ENCODE data around the gene HYAL1.

HYAL1 gene

GRCh38 chr3:50331364-50331907 lies 28.1 kb upstream of the HYAL1 start:
- H3K9ac ChIP-seq (ENCODE audit: low read depth, low read length): no peak overlapping the region
- peaks cover 24% of the 10 kb centered on the region for H3K36me3 ChIP-seq (ENCODE audit: control insufficient read depth, insufficient read depth, low read length)
- no peaks in the 10 kb centered on the region for H3K9me3 ChIP-seq (ENCODE audit: control insufficient read depth, insufficient read depth, low read length)
- H3K4me1 ChIP-seq (ENCODE audit: control insufficient read depth, insufficient read depth, low read length): peaks cover 3% of the 10 kb centered on the region
- H3K4me3 ChIP-seq (ENCODE audit: low read depth, low read length): no peak overlapping the region
- no peaks in the 10 kb centered on the region for H3K27me3 ChIP-seq (ENCODE audit: control insufficient read depth, insufficient read depth, low read length)

GRCh38 chr3:50330330-50330729 lies 27.0 kb upstream of the HYAL1 start:
- Histone ChIP-seq H3K4me1 (ENCODE audit: control insufficient read depth, insufficient read depth, low read length) (peaks cover 3% of the 10 kb centered on the region), H3K4me3 (ENCODE audit: low read depth, low read length) (no peak overlapping the region), H3K27me3 (ENCODE audit: control insufficient read depth, insufficient read depth, low read length) (no peaks in the 10 kb centered on the region), H3K36me3 (ENCODE audit: control insufficient read depth, insufficient read depth, low read length) (peaks cover 32% of the 10 kb centered on the region), H3K9me3 (ENCODE audit: control insufficient read depth, insufficient read depth, low read length) (no peaks in the 10 kb centered on the region), H3K9ac (ENCODE audit: low read depth, low read length) (no peak overlapping the region)

- no peaks in the 10 kb centered on the region for H3K4me1 ChIP-seq (ENCODE audit: control insufficient read depth, insufficient read depth, low read length)
- H3K9ac ChIP-seq (ENCODE audit: low read depth, low read length): peak within 1 kb of the TSS; percentile 81
- H3K4me3 ChIP-seq (ENCODE audit: low read depth, low read length): peak within 1 kb of the TSS; percentile 76
- peaks cover 30% of the 10 kb centered on the region for H3K36me3 ChIP-seq (ENCODE audit: control insufficient read depth, insufficient read depth, low read length)
- H3K9me3 ChIP-seq (ENCODE audit: control insufficient read depth, insufficient read depth, low read length): no peaks in the 10 kb centered on the region
- H3K27me3 ChIP-seq (ENCODE audit: control insufficient read depth, insufficient read depth, low read length): no peaks in the 10 kb centered on the region
Observed at GRCh38 chr3:50327943-50328691, 24.7 kb upstream of the HYAL1 start, which contains the start of gene TUSC2. Gene TUSC2 (minus strand): TSS chr3:50328223. CDS start chr3:50328099, 124 bp downstream.

GRCh38 chr3:50327129-50327528 lies 23.8 kb upstream of the HYAL1 start:
- H3K4me1 ChIP-seq (ENCODE audit: control insufficient read depth, insufficient read depth, low read length): peaks cover 3% of the 10 kb centered on the region
- H3K27me3 ChIP-seq (ENCODE audit: control insufficient read depth, insufficient read depth, low read length): no peaks in the 10 kb centered on the region
- peaks cover 26% of the 10 kb centered on the region for H3K36me3 ChIP-seq (ENCODE audit: control insufficient read depth, insufficient read depth, low read length)
- H3K4me3 ChIP-seq (ENCODE audit: low read depth, low read length): peak overlapping the region; percentile 76
- peak overlapping the region; percentile 66 for H3K9ac ChIP-seq (ENCODE audit: low read depth, low read length)
- H3K9me3 ChIP-seq (ENCODE audit: control insufficient read depth, insufficient read depth, low read length): no peaks in the 10 kb centered on the region

GRCh38 chr3:50326182-50326541 lies 22.8 kb upstream of the HYAL1 start:
- H3K4me3 ChIP-seq (ENCODE audit: low read depth, low read length): no peak overlapping the region
- H3K9ac ChIP-seq (ENCODE audit: low read depth, low read length): no peak overlapping the region
- no peaks in the 10 kb centered on the region for H3K27me3 ChIP-seq (ENCODE audit: control insufficient read depth, insufficient read depth, low read length)
- peaks cover 18% of the 10 kb centered on the region for H3K36me3 ChIP-seq (ENCODE audit: control insufficient read depth, insufficient read depth, low read length)
- H3K4me1 ChIP-seq (ENCODE audit: control insufficient read depth, insufficient read depth, low read length): peaks cover 3% of the 10 kb centered on the region
- no peaks in the 10 kb centered on the region for H3K9me3 ChIP-seq (ENCODE audit: control insufficient read depth, insufficient read depth, low read length)

GRCh38 chr3:50325497-50326181 lies 22.3 kb upstream of the HYAL1 start:
- Histone ChIP-seq H3K4me3 (ENCODE audit: low read depth, low read length) (no peak overlapping the region), H3K27me3 (ENCODE audit: control insufficient read depth, insufficient read depth, low read length) (no peaks in the 10 kb centered on the region), H3K36me3 (ENCODE audit: control insufficient read depth, insufficient read depth, low read length) (peaks cover 13% of the 10 kb centered on the region), H3K9ac (ENCODE audit: low read depth, low read length) (no peak overlapping the region), H3K9me3 (ENCODE audit: control insufficient read depth, insufficient read depth, low read length) (no peaks in the 10 kb centered on the region), H3K4me1 (ENCODE audit: control insufficient read depth, insufficient read depth, low read length) (peaks cover 3% of the 10 kb centered on the region)

GRCh38 chr3:50325113-50325480 lies 21.7 kb upstream of the HYAL1 start:
- Histone ChIP-seq H3K36me3 (ENCODE audit: control insufficient read depth, insufficient read depth, low read length) (peaks cover 9% of the 10 kb centered on the region), H3K4me1 (ENCODE audit: control insufficient read depth, insufficient read depth, low read length) (peaks cover 5% of the 10 kb centered on the region), H3K27me3 (ENCODE audit: control insufficient read depth, insufficient read depth, low read length) (no peaks in the 10 kb centered on the region), H3K4me3 (ENCODE audit: low read depth, low read length) (no peak overlapping the region), H3K9ac (ENCODE audit: low read depth, low read length) (no peak overlapping the region), H3K9me3 (ENCODE audit: control insufficient read depth, insufficient read depth, low read length) (no peaks in the 10 kb centered on the region)

- no peak overlapping the region for H3K4me3 ChIP-seq (ENCODE audit: low read depth, low read length)
- no peaks in the 10 kb centered on the region for H3K27me3 ChIP-seq (ENCODE audit: control insufficient read depth, insufficient read depth, low read length)
- H3K36me3 ChIP-seq (ENCODE audit: control insufficient read depth, insufficient read depth, low read length): peaks cover 14% of the 10 kb centered on the region
- H3K4me1 ChIP-seq (ENCODE audit: control insufficient read depth, insufficient read depth, low read length): peaks cover 7% of the 10 kb centered on the region
- H3K9me3 ChIP-seq (ENCODE audit: control insufficient read depth, insufficient read depth, low read length): no peaks in the 10 kb centered on the region
- H3K9ac ChIP-seq (ENCODE audit: low read depth, low read length): no peak overlapping the region
Observed at GRCh38 chr3:50324351-50325112, 21.2 kb upstream of the HYAL1 start.

GRCh38 chr3:50323614-50324199 lies 20.3 kb upstream of the HYAL1 start:
- Histone ChIP-seq H3K9ac (ENCODE audit: low read depth, low read length) (no peak overlapping the region), H3K4me3 (ENCODE audit: low read depth, low read length) (no peak overlapping the region), H3K36me3 (ENCODE audit: control insufficient read depth, insufficient read depth, low read length) (peaks cover 22% of the 10 kb centered on the region), H3K9me3 (ENCODE audit: control insufficient read depth, insufficient read depth, low read length) (no peaks in the 10 kb centered on the region), H3K27me3 (ENCODE audit: control insufficient read depth, insufficient read depth, low read length) (no peaks in the 10 kb centered on the region), H3K4me1 (ENCODE audit: control insufficient read depth, insufficient read depth, low read length) (peaks cover 7% of the 10 kb centered on the region)

GRCh38 chr3:50323092-50323600 lies 19.8 kb upstream of the HYAL1 start:
- H3K27me3 ChIP-seq (ENCODE audit: control insufficient read depth, insufficient read depth, low read length): no peaks in the 10 kb centered on the region
- peaks cover 28% of the 10 kb centered on the region for H3K36me3 ChIP-seq (ENCODE audit: control insufficient read depth, insufficient read depth, low read length)
- no peaks in the 10 kb centered on the region for H3K9me3 ChIP-seq (ENCODE audit: control insufficient read depth, insufficient read depth, low read length)
- H3K4me1 ChIP-seq (ENCODE audit: control insufficient read depth, insufficient read depth, low read length): peaks cover 7% of the 10 kb centered on the region
- no peak overlapping the region for H3K9ac ChIP-seq (ENCODE audit: low read depth, low read length)
- peak overlapping the region; percentile 99 for H3K4me3 ChIP-seq (ENCODE audit: low read depth, low read length)

- Histone ChIP-seq H3K9me3 (ENCODE audit: control insufficient read depth, insufficient read depth, low read length) (no peaks in the 10 kb centered on the region), H3K4me3 (ENCODE audit: low read depth, low read length) (peak within 1 kb of the TSS; percentile 99), H3K4me1 (ENCODE audit: control insufficient read depth, insufficient read depth, low read length) (peaks cover 7% of the 10 kb centered on the region), H3K27me3 (ENCODE audit: control insufficient read depth, insufficient read depth, low read length) (no peaks in the 10 kb centered on the region), H3K36me3 (ENCODE audit: control insufficient read depth, insufficient read depth, low read length) (peaks cover 32% of the 10 kb centered on the region), H3K9ac (ENCODE audit: low read depth, low read length) (peak within 1 kb of the TSS; percentile 100)
Observed at GRCh38 chr3:50322386-50323091, 19.2 kb upstream of the HYAL1 start, which contains the start of gene HYAL2. Gene HYAL2 (minus strand): TSS chr3:50322745. CDS start chr3:50320489, 2,256 bp downstream.
